NCI-H128 (cell line): Measurements from ENCODE around the gene KCNQ1.

Experiments
- DNase-seq: peaks from one replicate; lab custom pipeline; 2025; ENCODE audit not compliant: unreplicated experiment; lab: John Stamatoyannopoulos, UW

Gene KCNQ1

GRCh38 chr11:2739531-2740274 lies 294.9 kb downstream of the KCNQ1 start:
- no peak for DNase-seq

GRCh38 chr11:2740275-2740940 lies 295.6 kb downstream of the KCNQ1 start:
- DNase-seq = no peak

GRCh38 chr11:2741006-2741376 lies 296.2 kb downstream of the KCNQ1 start:
- no peak for DNase-seq

- DNase-seq = no peak
These were observed 296.7 kb downstream of the KCNQ1 start for GRCh38 chr11:2741377-2742131.

- DNase-seq = no peak
These were observed 297.4 kb downstream of the KCNQ1 start for GRCh38 chr11:2742201-2742600.

- no peak for DNase-seq
These were observed 298.0 kb downstream of the KCNQ1 start for GRCh38 chr11:2742611-2743426.

GRCh38 chr11:2743427-2744110 lies 298.8 kb downstream of the KCNQ1 start:
- DNase-seq = no peak

- DNase-seq = no peak
These were observed 299.4 kb downstream of the KCNQ1 start for GRCh38 chr11:2744166-2744565.

GRCh38 chr11:2745511-2745910 lies 300.7 kb downstream of the KCNQ1 start:
- DNase-seq = no peak

- DNase-seq = no peak
These were observed 301.8 kb downstream of the KCNQ1 start for GRCh38 chr11:2746401-2747247.

- no peak for DNase-seq
These were observed 302.6 kb downstream of the KCNQ1 start for GRCh38 chr11:2747248-2748027.

- DNase-seq = no peak
These were observed 303.4 kb downstream of the KCNQ1 start for GRCh38 chr11:2748061-2748813.

GRCh38 chr11:2748814-2749554 lies 304.2 kb downstream of the KCNQ1 start:
- no peak for DNase-seq

- DNase-seq = no peak
These were observed 305.4 kb downstream of the KCNQ1 start for GRCh38 chr11:2750101-2750681.

- peak; percentile 13 for DNase-seq
These were observed 306.1 kb downstream of the KCNQ1 start for GRCh38 chr11:2750682-2751522.

GRCh38 chr11:2751523-2752203 lies 306.9 kb downstream of the KCNQ1 start:
- no peak for DNase-seq
